GM12878 (cell line): Measurements from ENCODE around the gene KCNMB4. TPM values are rescaled to one million over a fixed set of nuclear protein-coding genes. Genes with fewer than 3 reads are reported as not detected.

Experiments used
- ATAC-seq: fragments of 200-7000 bp; cut with Tn5 transposase; 3 replicates; pipeline ENCODE4 v1.9.1; 2020; ENCODE audit warnings: mild to moderate bottlenecking, moderate library complexity
- BruUV-seq: library from RNA; stranded (reverse); fragments of 400-500 nt; replicated peaks from 2 replicates; lab custom pipeline; 2021; lab: Mats Ljungman, UMichigan
- CTCF ChIA-PET: fragments of 300-600 bp; sonication (Branson Sonifier 250); formaldehyde crosslinking; extraction: SDS; loops from one replicate; lab custom pipeline; 2021; ENCODE audit warnings: inconsistent platforms; lab: Yijun Ruan, JAX
- POLR2A ChIA-PET: fragments of 350-600 bp; formaldehyde crosslinking; extraction: SDS; loops from one replicate; lab custom pipeline; 2021; ENCODE audit warnings: inconsistent platforms; lab: Charles Lee
- RAD21 ChIA-PET: fragments of 300-600 bp; sonication (Branson Sonifier 250); formaldehyde crosslinking; loops from one replicate; lab custom pipeline; 2023; ENCODE audit warnings: antibody characterized with exemption; ENCODE audit not compliant: unreplicated experiment; lab: Charles Lee
- SMC1A ChIA-PET: fragments of 300-600 bp; sonication (Branson Sonifier 250); formaldehyde crosslinking; loops from one replicate; lab custom pipeline; 2023; ENCODE audit not compliant: unreplicated experiment, uncharacterized antibody; lab: Charles Lee
- DNase-seq: peaks from one replicate; pipeline ENCODE4 v3.0.0-alpha.2; 2011; ENCODE audit warnings: low read depth, low spot score
- FAIRE-seq: peaks from 3 replicates; lab custom pipeline; 2011; peaks lifted over from hg19 to GRCh38; lab: Jason Lieb, UNC
- H2AFZ ChIP-seq: 2 replicates; pipeline ENCODE4 v1.6.0; 2011; ENCODE audit warnings: low read depth, low read length, control low read depth; ENCODE audit not compliant: control insufficient read depth
- H3K27ac ChIP-seq: 2 replicates; pipeline ENCODE4 v1.5.1; 2011; ENCODE audit warnings: control low read depth; ENCODE audit not compliant: control insufficient read depth, insufficient read depth
- H3K27me3 ChIP-seq, 2 experiments: replicated peaks in 1 of 2; 2 replicates each; pipeline versions ENCODE4 v1.6.0 to v1.6.1; 2011; ENCODE audit warnings: low read length in 1 of 2; ENCODE audit not compliant: control insufficient read depth in 2 of 2, insufficient read depth in 2 of 2
- H3K36me3 ChIP-seq, 2 experiments: 2 replicates each; pipeline ENCODE4 v1.5.1; 2011; ENCODE audit warnings: low read length in 1 of 2; ENCODE audit not compliant: control insufficient read depth in 2 of 2, insufficient read depth in 2 of 2
- H3K4me1 ChIP-seq: 2 replicates; pipeline ENCODE4 v1.6.1; 2011; ENCODE audit warnings: mild to moderate bottlenecking, low read length, moderate library complexity, mixed read lengths; ENCODE audit not compliant: control insufficient read depth, insufficient read depth
- H3K4me2 ChIP-seq: 2 replicates; pipeline ENCODE4 v1.6.0; 2011; ENCODE audit warnings: control low read depth; ENCODE audit not compliant: control insufficient read depth, insufficient read depth
- H3K4me3 ChIP-seq: fragments of 200-600 bp; sonication (generic); 2 replicates; pipeline ENCODE4 v1.5.1; 2016
- H3K79me2 ChIP-seq: 2 replicates; pipeline ENCODE4 v1.6.0; 2011; ENCODE audit warnings: low read length; ENCODE audit not compliant: control insufficient read depth, insufficient read depth
- H3K9ac ChIP-seq: 2 replicates; pipeline ENCODE4 v1.8.0; 2011; ENCODE audit warnings: low read length, control low read depth, mixed read lengths; ENCODE audit not compliant: control insufficient read depth, insufficient read depth
- H3K9me3 ChIP-seq: replicated peaks from 3 replicates; pipeline ENCODE4 v1.5.1; 2011; ENCODE audit warnings: mild to moderate bottlenecking, low read length; ENCODE audit not compliant: control insufficient read depth, insufficient read depth
- H4K20me1 ChIP-seq: 2 replicates; pipeline ENCODE4 v1.6.0; 2011; ENCODE audit not compliant: control insufficient read depth, insufficient read depth
- CBX5 ChIP-seq: sonication (generic); IDR thresholded peaks from 2 replicates; pipeline ENCODE4 v1.6.1; 2016; ENCODE audit warnings: low read depth, moderate library complexity, mild to moderate bottlenecking, inconsistent platforms
- CREM ChIP-seq: IDR thresholded peaks from 2 replicates; pipeline ENCODE4 v1.6.1; 2014; ENCODE audit warnings: antibody characterized with exemption, low read depth
- ETV6 ChIP-seq, 2 experiments: fragments of 450-650 bp in 1 of 2; IDR thresholded peaks in 1 of 2; conservative IDR thresholded peaks in 1 of 2; 2 replicates each; pipeline ENCODE4 v1.6.1; 2014; ENCODE audit warnings: antibody characterized with exemption in 1 of 2, borderline replicate concordance in 1 of 2, low read depth in 1 of 2, mild to moderate bottlenecking in 1 of 2, moderate library complexity in 1 of 2
- FOXK2 ChIP-seq: fragments of 450-650 bp; IDR thresholded peaks from 2 replicates; pipeline ENCODE4 v1.6.1; 2017; ENCODE audit warnings: mild to moderate bottlenecking, moderate library complexity
- HCFC1 ChIP-seq: fragments of 150-350 bp; IDR thresholded peaks from 2 replicates; pipeline ENCODE4 v1.6.1; 2014; ENCODE audit warnings: low read length
- KAT2A ChIP-seq: conservative IDR thresholded peaks from 2 replicates; pipeline ENCODE4 v1.6.1; 2011; ENCODE audit warnings: low read depth, low read length; ENCODE audit not compliant: control insufficient read depth
- KLF5 ChIP-seq: fragments of 450-650 bp; IDR thresholded peaks from 2 replicates; pipeline ENCODE4 v1.6.1; 2014; ENCODE audit warnings: mild to moderate bottlenecking; ENCODE audit not compliant: partially characterized antibody
- PAX8 ChIP-seq: fragments of 450-650 bp; IDR thresholded peaks from 2 replicates; pipeline ENCODE4 v1.6.1; 2017; ENCODE audit warnings: mild to moderate bottlenecking, moderate library complexity
- SP1 ChIP-seq: IDR thresholded peaks from one replicate; pipeline ENCODE4 v1.6.1; 2011; ENCODE audit warnings: low read depth, low read length
- ZBTB33 ChIP-seq: fragments of 450-650 bp; IDR thresholded peaks from 2 replicates; pipeline ENCODE4 v1.6.1; 2017; ENCODE audit warnings: mild to moderate bottlenecking
- ZNF622 ChIP-seq: fragments of 450-650 bp; IDR thresholded peaks from 2 replicates; pipeline ENCODE4 v1.6.1; 2017; ENCODE audit warnings: mild to moderate bottlenecking, inconsistent platforms
- WGBS: methylation state at CpG from one replicate; pipeline ENCODE4 v1.1.6; 2016; ENCODE audit warnings: low lambda C conversion rate; ENCODE audit not compliant: insufficient replicate concordance, insufficient coverage; ENCODE audit errors: missing lambda C conversion rate; 5-methylcytosine and 5-hydroxymethylcytosine counted together
- in situ Hi-C: fragments of 300-500 bp; cut with MboI; formaldehyde crosslinking; loops from 9 replicates; pipeline ENCODE4 v1.14.3; 2018; ENCODE audit warnings: mixed read lengths
- intact Hi-C: fragments of 100-400 bp; cut with micrococcal nuclease; formaldehyde crosslinking; loops from one replicate; pipeline ENCODE4 v1.14.2; 2022; ENCODE audit not compliant: unreplicated experiment
- polyA plus RNA-seq, 11 experiments: library from polyadenylated mRNA; depleted of rRNA in 4 of 11; unstranded in 6 of 11; stranded (reverse) in 5 of 11; fragments of >200 nt; fragmentation: Nextera tagmentation in 4 of 11; fragmentation: Illumina TruSeq in 1 of 11; extraction: Ambion mirVana in 4 of 11; extraction: Trizol in 1 of 11; gene quantifications; 1 replicate in 1 of 11; 2 replicates in 10 of 11; pipeline versions ENCODE4 v1.2.1 to v1.2.3, GENCODE V29; 2011 to 2016; ENCODE audit warnings: inconsistent platforms in 2 of 11, missing spikeins in 2 of 11, low read depth in 1 of 11
- total RNA-seq, 4 experiments: library from RNA; depleted of rRNA in 3 of 4; stranded (reverse); fragments of >200 nt in 3 of 4; fragmentation: Illumina TruSeq in 1 of 4; extraction: Trizol in 1 of 4; gene quantifications; 2 replicates each; pipeline versions ENCODE4 v1.2.1 to v1.2.3, GENCODE V29; 2013 to 2021
- TF ChIP-seq, protein P1 (sequence below): IDR thresholded peaks from 2 replicates; pipeline ENCODE4 v1.6.1; 2012; ENCODE audit warnings: low read depth, low read length, improper control_type of control experiment
- TF ChIP-seq, protein P2 (sequence below): fragments of 450-650 bp; IDR thresholded peaks from 2 replicates; pipeline ENCODE4 v1.6.1; 2017; ENCODE audit warnings: borderline replicate concordance
- TF ChIP-seq, protein P3 (sequence below): fragments of 450-650 bp; IDR thresholded peaks from 2 replicates; pipeline ENCODE4 v1.6.1; 2014; ENCODE audit warnings: mild to moderate bottlenecking

The KCNMB4 gene
- total and polyA plus RNA-seq, 10 of the 15 experiments (the other 5 are each of a cell fraction or from before 2014, with no cell fraction given): 0.06 to 0.37 (median 0.16) TPM; not detected in 2

GRCh38 chr12:70422631-70423030, 56.5 kb downstream of the KCNMB4 start:
- H3K4me1 ChIP-seq: no peaks in the 10 kb centered on the region
- ChIA-PET CTCF (no interaction called here), RAD21 (no interaction called here), SMC1A (no interaction called here), POLR2A (interaction anchor here (0.5 kb wide), 1 partner anchor 352 kb away, joined by 3 read pairs; no protein-coding TSS in a partner anchor)
- H3K9ac ChIP-seq: no peak overlapping the region
- no peaks in the 10 kb centered on the region for H4K20me1 ChIP-seq
- H3K9me3 ChIP-seq: no peaks in the 10 kb centered on the region
- in situ Hi-C loops: no loop called here
- DNase-seq (no peak), ATAC-seq (no peak), FAIRE-seq (no peak)
- BruUV-seq: no TSS peak
- TF ChIP-seq FOXK2 (no peak), ETV6 (conservative IDR thresholded peaks at IDR 0.05 in 1 of 2, IDR thresholded peaks at IDR 0.05 in 1 of 2; ENCODE audit: borderline replicate concordance in 1 of 2, low read depth in 1 of 2) (no peak), CBX5 (no peak), ZNF622 (no peak)
- TF ChIP-seq, protein P1, sequence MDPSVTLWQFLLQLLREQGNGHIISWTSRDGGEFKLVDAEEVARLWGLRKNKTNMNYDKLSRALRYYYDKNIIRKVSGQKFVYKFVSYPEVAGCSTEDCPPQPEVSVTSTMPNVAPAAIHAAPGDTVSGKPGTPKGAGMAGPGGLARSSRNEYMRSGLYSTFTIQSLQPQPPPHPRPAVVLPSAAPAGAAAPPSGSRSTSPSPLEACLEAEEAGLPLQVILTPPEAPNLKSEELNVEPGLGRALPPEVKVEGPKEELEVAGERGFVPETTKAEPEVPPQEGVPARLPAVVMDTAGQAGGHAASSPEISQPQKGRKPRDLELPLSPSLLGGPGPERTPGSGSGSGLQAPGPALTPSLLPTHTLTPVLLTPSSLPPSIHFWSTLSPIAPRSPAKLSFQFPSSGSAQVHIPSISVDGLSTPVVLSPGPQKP: no peak
- 54% methylated on average over 8 of the region's 8 CpGs for WGBS
- no peaks in the 10 kb centered on the region for H3K36me3 ChIP-seq
- H3K27me3 ChIP-seq: no peaks in the 10 kb centered on the region
- H3K4me2 ChIP-seq: no peak overlapping the region
- H3K4me3 ChIP-seq: no peak overlapping the region
- no peak overlapping the region for H2AFZ ChIP-seq
- H3K79me2 ChIP-seq: no peaks in the 10 kb centered on the region
- H3K27ac ChIP-seq: no peak overlapping the region
- intact Hi-C loops: no loop called here

DNA sequence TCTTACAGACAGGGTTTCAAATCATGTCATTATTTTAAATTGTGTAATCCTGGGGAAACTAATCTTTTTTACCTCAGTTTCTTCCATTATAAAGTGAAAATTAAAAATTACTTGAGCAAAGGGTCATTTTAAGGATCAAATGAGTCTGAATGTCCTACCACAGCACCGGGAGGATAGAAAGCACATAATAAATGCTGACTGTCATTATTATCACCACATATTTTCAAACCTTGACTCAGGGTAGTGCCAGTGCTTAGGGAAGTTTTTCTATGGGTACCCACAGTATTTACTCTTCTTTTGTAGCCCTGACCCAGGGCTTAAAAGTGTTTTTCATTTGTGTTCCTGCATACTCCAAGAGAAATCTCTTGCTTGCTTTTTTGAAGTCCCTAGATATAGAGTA, 60.5 kb downstream of the KCNMB4 start:
- POLR2A ChIA-PET: no interaction called here
- Histone ChIP-seq H4K20me1 (no peaks in the 10 kb centered on the region), H3K9ac (no peak overlapping the region), H3K79me2 (no peaks in the 10 kb centered on the region), H3K9me3 (no peaks in the 10 kb centered on the region), H3K4me3 (no peak overlapping the region), H3K27ac (no peak overlapping the region), H3K4me1 (no peaks in the 10 kb centered on the region), H3K4me2 (no peak overlapping the region), H3K36me3 (no peaks in the 10 kb centered on the region), H2AFZ (no peak overlapping the region), H3K27me3 (no peaks in the 10 kb centered on the region)
- intact Hi-C loops: no loop called here
- SMC1A ChIA-PET: interaction anchor here (1.4 kb wide), 1 partner anchor 11 kb away, joined by 4 read pairs; no protein-coding TSS in a partner anchor
- FAIRE-seq: no peak
- 30% methylated on average over 1 of the region's 1 CpG for WGBS
- BruUV-seq: no TSS peak
- in situ Hi-C loops: no loop called here
- DNase-seq: no peak
- ATAC-seq: no peak
- RAD21 ChIA-PET: no interaction called here
- CTCF ChIA-PET: no interaction called here
- no peak for TF ChIP-seq SP1
- no peak for TF ChIP-seq HCFC1
- no peak for TF ChIP-seq PAX8
- TF ChIP-seq, protein P2, sequence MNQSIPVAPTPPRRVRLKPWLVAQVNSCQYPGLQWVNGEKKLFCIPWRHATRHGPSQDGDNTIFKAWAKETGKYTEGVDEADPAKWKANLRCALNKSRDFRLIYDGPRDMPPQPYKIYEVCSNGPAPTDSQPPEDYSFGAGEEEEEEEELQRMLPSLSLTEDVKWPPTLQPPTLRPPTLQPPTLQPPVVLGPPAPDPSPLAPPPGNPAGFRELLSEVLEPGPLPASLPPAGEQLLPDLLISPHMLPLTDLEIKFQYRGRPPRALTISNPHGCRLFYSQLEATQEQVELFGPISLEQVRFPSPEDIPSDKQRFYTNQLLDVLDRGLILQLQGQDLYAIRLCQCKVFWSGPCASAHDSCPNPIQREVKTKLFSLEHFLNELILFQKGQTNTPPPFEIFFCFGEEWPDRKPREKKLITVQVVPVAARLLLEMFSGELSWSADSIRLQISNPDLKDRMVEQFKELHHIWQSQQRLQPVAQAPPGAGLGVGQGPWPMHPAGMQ: no peak
- TF ChIP-seq ZBTB33: no peak
- TF ChIP-seq KLF5: no peak
- no peak for TF ChIP-seq KAT2A
- TF ChIP-seq CREM: no peak
- TF ChIP-seq, protein P3, sequence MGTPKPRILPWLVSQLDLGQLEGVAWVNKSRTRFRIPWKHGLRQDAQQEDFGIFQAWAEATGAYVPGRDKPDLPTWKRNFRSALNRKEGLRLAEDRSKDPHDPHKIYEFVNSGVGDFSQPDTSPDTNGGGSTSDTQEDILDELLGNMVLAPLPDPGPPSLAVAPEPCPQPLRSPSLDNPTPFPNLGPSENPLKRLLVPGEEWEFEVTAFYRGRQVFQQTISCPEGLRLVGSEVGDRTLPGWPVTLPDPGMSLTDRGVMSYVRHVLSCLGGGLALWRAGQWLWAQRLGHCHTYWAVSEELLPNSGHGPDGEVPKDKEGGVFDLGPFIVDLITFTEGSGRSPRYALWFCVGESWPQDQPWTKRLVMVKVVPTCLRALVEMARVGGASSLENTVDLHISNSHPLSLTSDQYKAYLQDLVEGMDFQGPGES: no peak
